GM15510 (cell line): ENCODE measurements around the gene VIPAS39.

Source experiments
- POLR2A ChIP-seq: IDR thresholded peaks from 3 replicates; pipeline ENCODE4 v1.6.1; 2011; ENCODE audit warnings: borderline replicate concordance; ENCODE audit not compliant: insufficient read length; ENCODE audit errors: extremely low read depth

The VIPAS39 gene

DNA sequence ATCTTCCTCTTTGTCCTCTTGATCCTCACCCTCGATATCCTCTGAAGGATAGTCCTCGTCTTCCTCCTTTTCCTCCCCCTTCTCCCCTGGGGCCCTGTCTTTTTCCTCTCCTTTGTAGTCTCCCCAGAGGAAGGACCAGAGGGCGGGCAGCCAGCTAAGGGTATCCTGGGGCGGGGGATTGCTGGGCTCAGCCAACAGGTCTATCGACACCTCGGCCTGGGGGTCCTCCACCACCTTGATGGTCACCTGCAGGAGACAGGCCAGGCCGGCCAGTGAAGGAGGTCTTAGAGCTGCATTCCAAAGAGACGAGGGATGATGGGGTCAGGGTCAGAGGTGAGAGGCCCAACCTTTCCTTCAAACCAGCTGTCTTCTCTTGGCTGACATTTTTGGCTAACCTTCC lies 25.0 kb upstream of the VIPAS39 start:
- TF ChIP-seq POLR2A = no peak

DNA sequence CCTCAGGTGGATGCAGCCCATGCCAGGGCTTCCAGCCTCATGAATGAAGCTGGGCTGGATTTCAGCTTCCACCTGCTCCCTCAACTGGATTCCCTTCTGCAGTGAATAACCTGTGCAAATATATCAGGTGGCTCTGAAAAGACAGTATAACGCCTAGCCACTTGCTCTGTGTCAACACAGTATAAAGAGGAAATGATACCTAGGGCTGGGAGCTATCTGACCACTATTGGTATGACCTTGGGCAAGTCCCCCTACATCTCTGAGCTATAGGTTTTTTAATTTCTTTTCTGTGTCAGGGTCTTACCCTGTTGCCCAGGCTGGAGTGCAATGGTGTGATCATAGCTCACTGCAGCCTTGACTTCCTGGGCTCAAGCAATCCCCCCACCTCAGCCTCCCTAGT lies 21.4 kb upstream of the VIPAS39 start:
- TF ChIP-seq POLR2A = no peak

DNA sequence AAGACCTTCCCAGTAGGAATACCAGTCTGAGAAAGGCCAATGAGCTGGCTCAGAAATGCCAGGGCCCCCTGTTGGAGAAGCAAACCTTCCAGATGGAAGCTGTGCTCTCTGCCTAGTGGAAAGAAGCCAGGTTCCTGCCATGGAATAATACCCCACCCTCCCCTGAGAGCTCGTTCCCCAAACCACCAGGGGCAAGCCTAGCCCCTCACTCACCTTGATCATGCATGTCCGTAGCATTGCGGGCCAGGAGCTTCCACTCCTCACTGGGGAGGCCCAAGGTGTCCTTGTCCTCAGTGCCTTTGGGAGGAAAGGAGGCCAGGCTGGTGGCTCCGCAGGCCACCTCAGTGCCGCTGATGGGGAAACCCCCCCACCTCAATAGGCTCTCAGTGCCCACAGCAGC lies 20.6 kb upstream of the VIPAS39 start:
- no peak for TF ChIP-seq POLR2A

DNA sequence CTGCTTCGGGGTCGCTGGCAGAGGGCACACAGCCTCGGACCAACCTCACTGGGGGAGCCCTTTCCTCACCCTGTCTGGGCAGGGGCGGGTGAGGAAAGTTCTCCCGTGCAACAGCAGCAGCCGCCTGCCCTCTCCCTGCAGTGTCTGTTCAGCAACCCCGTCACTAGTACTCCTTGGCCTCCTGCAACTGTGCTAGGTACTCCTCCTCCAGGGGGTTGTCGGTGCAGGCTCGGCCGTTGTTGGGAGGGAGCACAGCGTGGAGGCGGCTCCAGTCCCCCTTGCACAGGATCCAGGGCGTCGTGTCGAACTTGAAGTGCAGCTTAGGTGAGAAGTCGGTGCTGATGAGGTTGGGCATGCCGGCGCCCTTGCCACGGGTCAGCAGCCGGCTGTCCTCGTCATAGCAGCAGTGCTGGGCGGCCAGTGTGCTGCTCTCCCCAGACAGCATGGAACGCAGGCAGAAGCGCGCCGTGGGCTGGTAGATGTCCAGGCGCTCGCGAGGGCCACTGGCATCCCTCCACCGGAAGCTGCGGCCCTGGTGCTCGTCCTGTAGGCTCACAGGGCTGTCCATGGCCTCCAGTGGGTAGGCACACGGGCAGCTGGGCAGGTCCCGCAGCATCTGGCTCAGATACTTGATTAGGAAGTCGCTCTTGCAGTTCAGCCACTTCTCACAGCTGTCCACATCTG lies 18.2 kb upstream of the VIPAS39 start:
- no peak for TF ChIP-seq POLR2A

DNA sequence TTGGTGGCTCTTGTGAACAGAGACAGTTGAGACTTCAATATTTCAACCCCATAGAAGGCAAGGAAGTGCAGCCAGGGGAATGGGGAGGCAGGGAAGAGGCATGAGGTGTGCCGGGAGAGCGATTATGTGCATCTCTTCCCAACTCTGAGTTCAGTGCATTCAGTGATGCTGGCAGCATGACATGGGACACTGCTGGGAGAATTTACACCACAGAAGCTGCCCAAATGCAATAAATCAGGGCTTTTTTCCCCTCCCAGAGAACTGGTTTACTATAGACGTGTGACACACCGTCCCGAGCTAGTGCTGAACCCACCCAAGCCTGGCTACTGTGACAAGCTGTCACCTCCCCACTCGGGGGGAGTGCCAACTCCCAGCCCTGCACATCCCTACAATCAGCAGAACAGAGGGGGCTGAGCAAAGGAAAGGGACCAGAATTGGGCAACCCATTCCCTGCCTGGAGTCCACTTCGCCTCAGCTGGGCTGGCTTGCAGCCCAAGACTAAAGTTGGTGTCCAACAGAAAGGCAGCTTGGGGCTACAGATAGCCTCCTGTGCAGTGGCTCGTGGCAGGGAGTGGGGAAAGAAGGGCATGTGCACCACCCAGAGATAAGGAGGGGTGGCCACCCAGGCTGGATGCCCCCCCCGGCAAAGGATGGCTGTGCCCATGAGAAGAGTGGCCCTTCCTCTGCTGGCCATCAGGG lies 17.2 kb upstream of the VIPAS39 start:
- TF ChIP-seq POLR2A = no peak

DNA sequence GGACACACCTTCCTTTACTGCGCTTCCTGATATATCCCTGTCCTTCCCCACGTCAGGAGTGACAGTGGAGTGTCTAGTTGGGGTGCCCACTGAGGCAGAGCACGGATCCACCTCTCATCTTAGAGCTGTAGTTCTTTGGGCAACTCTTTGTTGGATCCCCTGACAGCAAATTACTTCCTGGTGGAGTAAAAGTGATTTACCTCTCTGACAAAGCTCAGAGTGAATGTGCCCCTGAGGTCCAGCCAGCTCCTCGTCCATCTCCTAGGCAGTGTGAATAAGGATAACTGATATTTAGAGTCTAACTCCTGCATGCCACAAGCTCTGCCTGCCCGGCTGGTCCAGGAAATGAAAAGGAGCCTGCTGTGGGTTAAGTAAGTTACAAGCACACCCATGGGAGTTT lies 16.5 kb upstream of the VIPAS39 start:
- TF ChIP-seq POLR2A = no peak

DNA sequence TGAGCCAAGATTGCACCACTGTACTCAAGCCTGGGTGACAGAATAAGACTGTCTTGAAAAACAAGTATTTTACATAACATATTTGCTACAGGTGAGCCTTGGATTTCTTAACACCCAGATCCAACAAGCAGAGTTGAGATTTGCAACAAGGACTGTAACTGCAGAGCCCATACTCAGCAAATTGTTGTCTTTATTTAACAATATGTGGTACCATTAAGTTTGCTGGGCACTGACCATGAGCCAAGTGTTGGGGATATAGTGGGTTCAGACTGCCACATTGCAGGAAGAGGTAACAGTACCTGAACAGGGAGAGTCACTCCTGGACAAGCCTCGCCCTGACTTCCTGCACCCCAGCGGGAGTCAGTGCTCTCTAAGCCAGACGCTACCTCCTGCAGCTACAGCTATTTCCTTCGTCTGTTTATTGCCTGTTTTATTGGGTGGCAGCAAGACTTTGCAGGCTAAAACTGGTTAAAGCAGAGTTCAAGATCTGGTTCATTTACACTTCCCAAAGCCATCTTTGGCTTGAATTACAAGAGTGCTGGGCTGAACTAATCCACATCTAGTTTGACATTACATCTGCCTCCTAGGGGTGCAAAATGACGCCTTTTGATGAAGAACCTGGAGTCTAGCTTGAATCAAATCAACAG lies 12.9 kb upstream of the VIPAS39 start:
- no peak for TF ChIP-seq POLR2A

DNA sequence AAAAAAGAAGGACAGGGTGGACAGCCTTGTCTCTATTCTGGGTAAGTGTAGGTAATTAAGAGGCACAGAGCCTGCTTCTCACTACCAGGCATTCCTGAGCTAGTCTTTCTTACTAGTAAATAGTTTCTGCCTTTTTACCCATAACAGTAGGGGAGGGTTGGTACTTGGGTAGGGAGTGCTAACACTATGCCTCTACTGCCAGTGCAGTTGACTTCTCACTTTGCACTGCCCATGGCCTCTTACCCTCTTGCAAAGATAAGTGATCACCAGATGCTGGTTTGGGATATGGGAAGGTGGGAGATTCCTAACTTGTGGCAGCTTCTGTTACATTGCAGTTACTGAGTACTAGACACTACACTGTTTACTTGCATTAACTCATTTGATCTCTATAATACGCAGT lies 12.1 kb upstream of the VIPAS39 start:
- TF ChIP-seq POLR2A = no peak

DNA sequence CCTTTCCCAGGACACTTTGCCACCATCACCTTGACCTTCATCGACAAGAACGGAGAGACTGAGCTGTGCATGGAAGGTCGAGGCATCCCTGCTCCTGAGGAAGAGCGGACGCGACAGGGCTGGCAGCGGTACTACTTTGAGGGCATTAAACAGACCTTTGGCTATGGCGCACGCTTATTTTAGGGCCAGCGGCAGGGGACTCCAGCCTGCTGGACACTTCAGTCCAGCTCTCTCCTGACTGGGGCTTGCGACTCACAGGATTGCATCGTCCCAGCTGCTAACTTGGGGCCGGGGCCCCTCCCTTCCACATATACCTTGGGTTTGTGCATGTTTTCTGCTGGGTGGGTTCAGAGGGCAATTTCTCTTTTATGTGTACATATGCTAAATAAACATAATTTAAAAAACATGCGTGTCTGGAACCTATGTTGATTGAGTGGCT lies 11.7 kb upstream of the VIPAS39 start:
- TF ChIP-seq POLR2A = no peak

DNA sequence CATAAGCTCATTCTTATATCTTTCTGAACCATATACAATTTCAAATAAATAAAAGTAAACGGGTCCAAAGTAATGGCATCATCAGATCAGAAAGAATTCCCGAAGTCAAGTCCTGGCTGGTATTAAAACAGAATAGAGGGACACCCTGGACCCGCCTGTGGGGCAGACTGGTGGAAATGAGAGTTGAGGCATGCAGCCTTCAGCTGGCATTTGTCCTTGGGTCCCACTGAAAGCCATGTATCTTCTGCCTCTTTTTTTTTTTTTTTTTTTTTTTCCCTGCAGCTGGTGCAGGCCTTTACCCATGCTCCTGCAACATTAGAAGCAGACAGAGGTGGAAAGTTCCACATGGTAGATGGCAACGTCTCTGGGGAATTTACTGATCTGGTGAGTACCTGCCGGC lies 10.4 kb upstream of the VIPAS39 start:
- no peak for TF ChIP-seq POLR2A

DNA sequence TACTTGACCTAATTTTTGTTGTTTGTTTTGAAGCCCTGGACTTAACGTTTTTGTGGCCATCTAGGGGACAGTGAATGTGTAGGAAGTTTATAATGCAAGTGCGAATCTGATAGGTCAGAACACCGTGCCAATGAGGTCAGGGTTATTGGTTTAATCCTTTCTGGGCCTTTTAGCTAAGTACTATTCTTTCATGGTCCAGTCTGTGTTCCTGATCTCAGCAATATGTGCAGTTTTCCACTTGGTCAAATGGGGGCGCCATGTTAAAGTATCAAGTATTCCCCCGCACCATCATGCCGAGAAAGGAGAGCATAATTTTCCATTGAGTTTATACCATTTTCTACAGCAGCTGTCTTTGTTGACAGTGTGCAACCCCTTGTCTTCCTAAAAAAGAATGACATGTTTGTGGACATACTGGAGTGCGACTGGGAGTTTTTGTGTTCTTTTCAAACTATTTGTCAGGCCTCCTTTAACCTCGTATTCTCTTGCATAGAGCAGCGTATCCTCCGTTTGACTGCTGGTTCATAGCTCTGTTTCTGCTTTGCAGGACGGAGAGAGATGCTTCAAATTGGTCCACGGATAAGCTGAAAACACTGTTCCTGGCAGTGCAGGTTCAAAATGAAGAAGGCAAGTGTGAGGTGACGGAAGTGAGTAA lies 1.8 kb upstream of the VIPAS39 start:
- TF ChIP-seq POLR2A = no peak

DNA sequence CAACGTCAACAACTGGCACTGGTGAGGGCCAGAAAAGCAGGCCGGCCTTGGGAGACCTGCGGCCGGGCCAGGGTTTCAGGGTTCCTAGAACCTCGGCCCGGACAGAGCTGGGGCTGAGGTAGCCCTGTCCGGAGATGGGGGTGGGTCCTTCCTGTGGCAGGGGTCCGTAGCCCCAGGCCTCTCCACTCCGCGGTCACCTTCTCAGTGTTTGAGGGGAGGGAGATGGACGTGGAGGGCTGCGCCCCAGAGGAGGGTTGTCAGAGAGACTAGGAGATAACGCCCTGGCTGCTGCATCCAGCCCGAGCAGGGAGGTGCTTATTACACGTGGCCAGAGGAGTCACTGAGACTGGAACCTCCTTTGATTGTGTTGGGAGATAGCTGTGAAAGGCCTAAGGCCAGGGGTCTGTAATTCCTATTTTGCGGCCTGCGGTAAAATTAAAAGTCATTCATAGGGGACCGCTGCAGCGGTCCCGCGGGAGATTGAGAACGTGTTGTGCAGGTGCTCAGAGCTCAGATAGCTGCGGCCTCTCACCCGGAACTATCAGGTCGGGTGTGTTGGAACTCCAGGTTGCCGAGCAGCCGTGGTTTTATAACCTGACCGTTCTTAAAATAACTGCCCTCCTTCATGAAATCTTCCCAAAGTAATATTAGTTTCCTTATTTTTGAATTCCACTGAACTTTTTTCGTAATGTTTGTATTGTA lies 999 bp upstream of the VIPAS39 start:
- no peak for TF ChIP-seq POLR2A

DNA sequence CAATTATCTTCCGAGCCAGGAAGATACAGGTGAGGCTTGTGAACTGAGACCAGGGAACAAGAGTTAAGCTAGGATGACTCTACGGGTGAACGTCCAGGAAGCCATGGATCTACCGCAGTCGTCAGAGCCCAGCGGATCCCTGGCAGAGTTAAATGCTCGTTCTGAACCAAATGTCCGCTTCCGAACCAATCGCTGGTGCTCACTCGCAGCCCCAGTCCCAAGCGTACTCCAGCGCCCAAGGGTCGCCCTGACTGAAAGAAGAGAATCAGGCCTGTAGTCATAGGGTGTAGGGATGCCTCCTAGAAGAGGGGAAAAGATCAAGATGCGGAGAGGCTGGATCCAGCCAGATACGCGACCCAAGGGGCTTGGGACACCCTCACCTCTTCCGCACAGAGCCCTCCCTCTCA lies 283 bp downstream of the VIPAS39 start:
- no peak for TF ChIP-seq POLR2A

DNA sequence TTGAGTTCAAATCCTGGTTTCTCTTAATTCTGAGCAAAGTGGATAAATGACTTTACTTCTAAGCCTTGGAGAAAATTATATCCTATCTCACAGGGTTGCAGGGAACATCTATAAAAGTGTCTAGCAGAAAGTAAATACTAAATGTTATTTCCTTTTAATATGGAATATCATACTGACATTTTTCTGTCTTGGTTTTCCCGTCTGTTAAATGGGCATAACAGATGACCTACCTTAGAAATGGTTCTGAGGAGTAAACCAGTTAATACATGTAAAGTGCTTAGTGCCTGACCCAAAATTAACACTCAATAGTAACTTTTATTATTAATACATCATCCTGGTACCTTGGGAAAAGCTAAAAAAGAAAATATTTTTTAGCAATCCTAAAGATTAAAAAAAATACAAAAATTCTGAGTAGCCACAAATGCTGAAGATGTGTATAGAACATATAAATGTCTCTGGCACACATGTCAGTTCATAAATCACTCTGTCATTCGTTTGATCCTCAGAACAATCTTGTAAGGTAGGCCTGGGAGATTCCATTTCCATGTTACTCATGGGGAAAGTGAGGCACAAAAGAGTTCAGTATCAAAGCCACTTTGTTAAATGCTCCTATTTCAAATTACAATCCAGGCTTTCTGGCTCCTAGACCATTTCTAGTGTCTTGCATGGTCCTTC lies 1.3 kb downstream of the VIPAS39 start:
- TF ChIP-seq POLR2A = no peak
